K562 (cell line): ENCODE data around the gene ITGA1.

Experiments
- CEBPB ChIP-seq: fragments of 450-650 bp; IDR thresholded peaks from 2 replicates; pipeline ENCODE4 v1.6.1; 2016; ENCODE audit warnings: missing genetic modification characterization, missing compliant biosample characterization
- CREM ChIP-seq: IDR thresholded peaks from 2 replicates; pipeline ENCODE4 v1.6.1; 2014; ENCODE audit warnings: antibody characterized with exemption, low read depth
- YY1 ChIP-seq, 3 experiments: IDR thresholded peaks; 2 replicates each; pipeline ENCODE4 v1.6.1; 2011; ENCODE audit warnings: low read length in 2 of 3, mild to moderate bottlenecking in 2 of 3, moderate library complexity in 2 of 3, borderline replicate concordance in 1 of 3, control low read depth in 1 of 3, low read depth in 1 of 3; ENCODE audit not compliant: insufficient read depth in 3 of 3, insufficient replicate concordance in 2 of 3, control insufficient read depth in 1 of 3, insufficient read length in 1 of 3; ENCODE audit errors: extremely low read depth in 1 of 3
- ZBTB7A ChIP-seq: IDR thresholded peaks from 2 replicates; pipeline ENCODE4 v1.6.1; 2011; ENCODE audit warnings: low read depth, mild to moderate bottlenecking, low read length, moderate library complexity, borderline replicate concordance; ENCODE audit not compliant: control insufficient read depth
- ZNF280A ChIP-seq: fragments of 450-650 bp; IDR thresholded peaks from 2 replicates; pipeline ENCODE4 v1.6.1; 2018; ENCODE audit warnings: mild to moderate bottlenecking, low read depth; ENCODE audit not compliant: partially characterized antibody
- TF ChIP-seq, protein P1 (sequence below): fragments of 250-450 bp; sonication (Bioruptor Pico); IDR thresholded peaks from 2 replicates; pipeline ENCODE4 v1.5.0; 2022; ENCODE audit warnings: mild to moderate bottlenecking

- TF ChIP-seq YY1 (IDR thresholded peaks at IDR 0.05; ENCODE audit: borderline replicate concordance in 1 of 3, control insufficient read depth in 1 of 3, extremely low read depth in 1 of 3, insufficient read depth in 3 of 3, insufficient read length in 1 of 3, insufficient replicate concordance in 2 of 3, low read depth in 1 of 3, low read length in 2 of 3) (no peak), ZNF280A (no peak), CEBPB (tag) (no peak), CREM (no peak), ZBTB7A (no peak)
- TF ChIP-seq, protein P1, sequence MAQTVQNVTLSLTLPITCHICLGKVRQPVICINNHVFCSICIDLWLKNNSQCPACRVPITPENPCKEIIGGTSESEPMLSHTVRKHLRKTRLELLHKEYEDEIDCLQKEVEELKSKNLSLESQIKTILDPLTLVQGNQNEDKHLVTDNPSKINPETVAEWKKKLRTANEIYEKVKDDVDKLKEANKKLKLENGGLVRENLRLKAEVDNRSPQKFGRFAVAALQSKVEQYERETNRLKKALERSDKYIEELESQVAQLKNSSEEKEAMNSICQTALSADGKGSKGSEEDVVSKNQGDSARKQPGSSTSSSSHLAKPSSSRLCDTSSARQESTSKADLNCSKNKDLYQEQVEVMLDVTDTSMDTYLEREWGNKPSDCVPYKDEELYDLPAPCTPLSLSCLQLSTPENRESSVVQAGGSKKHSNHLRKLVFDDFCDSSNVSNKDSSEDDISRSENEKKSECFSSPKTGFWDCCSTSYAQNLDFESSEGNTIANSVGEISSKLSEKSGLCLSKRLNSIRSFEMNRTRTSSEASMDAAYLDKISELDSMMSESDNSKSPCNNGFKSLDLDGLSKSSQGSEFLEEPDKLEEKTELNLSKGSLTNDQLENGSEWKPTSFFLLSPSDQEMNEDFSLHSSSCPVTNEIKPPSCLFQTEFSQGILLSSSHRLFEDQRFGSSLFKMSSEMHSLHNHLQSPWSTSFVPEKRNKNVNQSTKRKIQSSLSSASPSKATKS (CRISPR knock-in tag), result no peak
These were observed 80.7 kb downstream of the ITGA1 start for GRCh38 chr5:52868417-52868816.
